Activated CD8-positive, alpha-beta memory T cell treated with anti-CD3 and anti-CD28 coated beads for 36 hours (primary cell): ENCODE data around the gene MMP28. TPM values are rescaled to one million over a fixed set of nuclear protein-coding genes. Genes with fewer than 3 reads are reported as not detected.
"Not testable (repeated sequence)": the region's sequence is repeated elsewhere in the genome, so short reads cannot be mapped to it uniquely, and the experiment has no call there.

Source experiments
- CTCF ChIA-PET: fragments of 350-600 bp; sonication (Branson Sonifier 250); formaldehyde crosslinking; loops from one replicate; lab custom pipeline; 2021; ENCODE audit warnings: antibody characterized with exemption; lab: Charles Lee
- POLR2A ChIA-PET: fragments of 350-600 bp; sonication (Branson Sonifier 250); formaldehyde crosslinking; loops from one replicate; lab custom pipeline; 2021; ENCODE audit warnings: antibody characterized with exemption; lab: Charles Lee
- total RNA-seq, 2 experiments: library from RNA; stranded (reverse); gene quantifications; one replicate each; pipeline ENCODE4 v1.2.3, GENCODE V29; 2021

Gene MMP28
- total RNA-seq, 2 experiments from 2014 or later = not detected

GRCh38 chr17:35757243-35757642 is 38.2 kb downstream of the MMP28 start:
- CTCF ChIA-PET = interaction anchor here (0.9 to 1.6 kb wide), 5 partner anchors 9 to 52 kb away, joined by 3 to 4 read pairs (median 3); partner anchors contain the start of genes MMP28 and TAF15
- POLR2A ChIA-PET = no interaction called here

GRCh38 chr17:35752945-35753764 is 42.3 kb downstream of the MMP28 start, which contains the start of gene GAS2L2:
Gene GAS2L2, minus strand, starts transcription at chr17:35753239. Its CDS starts 389 bp downstream, at chr17:35752850.
- POLR2A ChIA-PET = no interaction called here
- CTCF ChIA-PET = interaction anchor here (1.9 kb wide), 1 partner anchor 11 kb away, joined by 6 read pairs; no protein-coding TSS in a partner anchor

- POLR2A ChIA-PET = no interaction called here
- CTCF ChIA-PET = no interaction called here
These were observed 43.0 kb downstream of the MMP28 start for GRCh38 chr17:35752471-35752870.

- CTCF ChIA-PET, POLR2A ChIA-PET: not testable (repeated sequence)
These were observed 43.9 kb downstream of the MMP28 start for GRCh38 chr17:35751541-35751940.

GRCh38 chr17:35750526-35751395 is 44.7 kb downstream of the MMP28 start:
- ChIA-PET POLR2A (no interaction called here), CTCF (interaction anchor here (1.2 to 1.3 kb wide), 2 partner anchors 13 to 58 kb away, joined by 3 read pairs; no protein-coding TSS in a partner anchor)

GRCh38 chr17:35749560-35750412 is 45.7 kb downstream of the MMP28 start:
- ChIA-PET CTCF (interaction anchor here (1.2 to 3.1 kb wide), 6 partner anchors 10 to 82 kb away, joined by 3 to 14 read pairs (median 4); no protein-coding TSS in a partner anchor), POLR2A (no interaction called here)

GRCh38 chr17:35748979-35749378 is 46.5 kb downstream of the MMP28 start:
- ChIA-PET POLR2A (no interaction called here), CTCF (interaction anchor here (0.7 to 3.1 kb wide), 5 partner anchors 11 to 579 kb away, joined by 3 to 14 read pairs (median 4); no protein-coding TSS in a partner anchor)

- CTCF ChIA-PET = interaction anchor here (0.6 to 3.1 kb wide), 15 partner anchors 8 to 578 kb away, joined by 3 to 20 read pairs (median 4); partner anchors contain the start of genes C17orf50 and RASL10B
- POLR2A ChIA-PET = no interaction called here
These were observed 47.0 kb downstream of the MMP28 start for GRCh38 chr17:35748341-35748841.

- ChIA-PET POLR2A (interaction anchor here (0.5 kb wide), 1 partner anchor 57 kb away, joined by 4 read pairs; no protein-coding TSS in a partner anchor), CTCF (interaction anchor here (0.6 to 3.1 kb wide), 26 partner anchors 9 to 1328 kb away, joined by 3 to 20 read pairs (median 4); partner anchors contain the start of genes C17orf50, RAD51D and RASL10B)
These were observed 47.9 kb downstream of the MMP28 start for GRCh38 chr17:35747540-35748017.

GRCh38 chr17:35745749-35746320 is 49.6 kb downstream of the MMP28 start:
- POLR2A ChIA-PET = no interaction called here
- CTCF ChIA-PET = interaction anchor here (1.3 to 2.0 kb wide), 2 partner anchors 18 to 60 kb away, joined by 4 read pairs; no protein-coding TSS in a partner anchor

- ChIA-PET POLR2A (no interaction called here), CTCF (interaction anchor here (1.1 to 2.0 kb wide), 3 partner anchors 12 to 60 kb away, joined by 3 to 4 read pairs (median 4); no protein-coding TSS in a partner anchor)
These were observed 50.2 kb downstream of the MMP28 start for GRCh38 chr17:35745246-35745645.

GRCh38 chr17:35744830-35745229 is 50.6 kb downstream of the MMP28 start:
- ChIA-PET POLR2A (no interaction called here), CTCF (interaction anchor here (0.6 to 2.0 kb wide), 4 partner anchors 11 to 82 kb away, joined by 3 to 4 read pairs (median 4); no protein-coding TSS in a partner anchor)

GRCh38 chr17:35743626-35744328 is 51.7 kb downstream of the MMP28 start:
- ChIA-PET CTCF (interaction anchor here (0.5 kb wide), 1 partner anchor 137 kb away, joined by 3 read pairs; no protein-coding TSS in a partner anchor), POLR2A (no interaction called here)

- ChIA-PET CTCF (interaction anchor here (0.5 to 1.4 kb wide), 3 partner anchors 21 to 136 kb away, joined by 3 to 4 read pairs (median 3); no protein-coding TSS in a partner anchor), POLR2A (no interaction called here)
These were observed 52.5 kb downstream of the MMP28 start for GRCh38 chr17:35742896-35743477.

GRCh38 chr17:35742496-35742895 is 52.9 kb downstream of the MMP28 start:
- CTCF ChIA-PET = interaction anchor here (1.4 kb wide), 1 partner anchor 21 kb away, joined by 4 read pairs; no protein-coding TSS in a partner anchor
- POLR2A ChIA-PET = no interaction called here
